ENCODE measurements around the gene LINC01488. TPM values are rescaled to one million over a fixed set of nuclear protein-coding genes. Genes with fewer than 3 reads are reported as not detected.

Gene LINC01488
- total and polyA plus RNA-seq, 2 of the 13 experiments (the other 11 are each of a cell fraction or from before 2014, with no cell fraction given): 0.26 to 0.58 TPM

- FAIRE-seq (no peak), DNase-seq (ENCODE audit: low spot score) (peak; percentile 57), ATAC-seq (peak; percentile 38; the same call in 1 of the 3 replicates)
- Histone ChIP-seq H3K27me3 (ENCODE audit: control insufficient read depth in 1 of 2, insufficient read depth in 2 of 2, low read length in 2 of 2) (peaks cover 1 to 8% of the 10 kb centered on the region in 2 experiments; a peak in 2 of 5 replicates), H3K4me3 (replicated peaks in 1 of 3; ENCODE audit: insufficient read depth in 1 of 3, low read depth in 2 of 3, low read length in 3 of 3) (no peak overlapping the region), H3K9ac (ENCODE audit: insufficient read depth, low read depth, low read length) (no peak overlapping the region), H3K79me2 (ENCODE audit: insufficient read depth, low read length) (no peaks in the 10 kb centered on the region), H3K4me2 (ENCODE audit: low read depth, low read length) (0 out of 2 replicates have a peak overlapping the region, but pooled peaks have one; percentile 3), H3K4me1 (ENCODE audit: insufficient read depth, low read length) (peaks cover 28% of the 10 kb centered on the region), H2AFZ (ENCODE audit: low read length) (no peak overlapping the region), H3K9me3 (ENCODE audit: low read length) (no peaks in the 10 kb centered on the region), H3K27ac (ENCODE audit: extremely low read length, insufficient read depth, low read length) (no peak overlapping the region), H4K20me1 (ENCODE audit: insufficient read depth, low read length) (no peaks in the 10 kb centered on the region), H3K36me3 (replicated peaks in 1 of 2; ENCODE audit: control insufficient read depth in 1 of 2, insufficient read depth in 2 of 2, low read length in 2 of 2) (no peaks in the 10 kb centered on the region)
- intact Hi-C loops (cut with micrococcal nuclease; ENCODE audit: unreplicated experiment) (no loop called here), in situ Hi-C loops (cut with HindIII; ENCODE audit: extremely low pct_ligation_motif_present, low pct_unique_long_range_greater_than_20kb) (no loop called here)
- POLR2A ChIA-PET: interaction anchor here (1.3 kb wide), 1 partner anchor 9 kb away, joined by 4 read pairs; no protein-coding TSS in a partner anchor
- CTCF ChIA-PET (ENCODE audit: low intra/inter-chr PET ratio, low total read pairs): no interaction called here
- WGBS (ENCODE audit: low lambda C conversion rate): 7% methylated on average over 1 of the region's 1 CpG
- no TSS peak for BruUV-seq (replicated peaks)
- TF ChIP-seq ATF6 (CRISPR knock-in tag; conservative IDR thresholded peaks at IDR 0.05) (no peak), MTA3 (CRISPR knock-in tag; IDR thresholded peaks at IDR 0.05) (no peak), MATR3 (CRISPR knock-in tag; IDR thresholded peaks at IDR 0.05) (no peak), ZNF768 (CRISPR knock-in tag; IDR thresholded peaks at IDR 0.05) (no peak), ZSCAN9 (CRISPR knock-in tag; IDR thresholded peaks at IDR 0.05; ENCODE audit: borderline replicate concordance) (no peak), FOXA3 (CRISPR knock-in tag; IDR thresholded peaks at IDR 0.05) (peak; percentile 27; the same call in 1 of the 2 replicates), SOX13 (IDR thresholded peaks at IDR 0.05) (no peak), SOX13 (CRISPR knock-in tag; conservative IDR thresholded peaks at IDR 0.05 in 1 of 2, IDR thresholded peaks at IDR 0.05 in 1 of 2) (peak in 1 of 2 experiments; percentile 37; a peak in 1 of 4 replicates), ZNF644 (CRISPR knock-in tag; IDR thresholded peaks at IDR 0.05; ENCODE audit: low read depth) (peak; percentile 69), ZFP41 (CRISPR knock-in tag; IDR thresholded peaks at IDR 0.05; ENCODE audit: borderline replicate concordance) (no peak), GMEB2 (CRISPR knock-in tag; IDR thresholded peaks at IDR 0.05; ENCODE audit: low read depth) (no peak), ARID5B (CRISPR knock-in tag; IDR thresholded peaks at IDR 0.05) (peak; percentile 41; the same call in 1 of the 2 replicates), CREB3 (CRISPR knock-in tag; IDR thresholded peaks at IDR 0.05) (no peak), HNF4A (CRISPR knock-in tag; IDR thresholded peaks at IDR 0.05) (peak; percentile 61), ZNF431 (CRISPR knock-in tag; IDR thresholded peaks at IDR 0.05; ENCODE audit: borderline replicate concordance, low read depth) (no peak)
Observed at GRCh38 chr11:69459848-69460539, 21.5 kb upstream of the LINC01488 start.
